Right cardiac atrium (tissue), 5 donors: ENCODE data around the gene AFDN. TPM values are rescaled to one million over a fixed set of nuclear protein-coding genes. Genes with fewer than 3 reads are reported as not detected.

ENCODE experiments used
- ATAC-seq, 2 donors: fragments of 200-7000 bp; cut with Tn5 transposase; one replicate each; pipeline versions ENCODE4 v1.8.0 to v1.9.1; 2020; ENCODE audit warnings: moderate library complexity in 2 of 2, mild to moderate bottlenecking in 1 of 2
- DNase-seq, 3 donors: peaks; one replicate each; pipeline ENCODE4 v3.0.0-alpha.2; 2020
- H3K27ac ChIP-seq: one replicate; pipeline ENCODE4 v1.5.1; 2013; ENCODE audit warnings: mild to moderate bottlenecking, low read length, control low read depth, moderate library complexity
- H3K27me3 ChIP-seq: one replicate; pipeline ENCODE4 v1.6.1; 2013; ENCODE audit not compliant: control insufficient read depth, insufficient read depth
- H3K4me1 ChIP-seq: one replicate; pipeline ENCODE4 v1.6.1; 2013; ENCODE audit warnings: low read length; ENCODE audit not compliant: control insufficient read depth, insufficient read depth
- H3K4me3 ChIP-seq: one replicate; pipeline ENCODE4 v1.5.1; 2013; ENCODE audit warnings: low read length, control low read depth
- H3K9me3 ChIP-seq: one replicate; pipeline ENCODE4 v1.6.1; 2013; ENCODE audit warnings: low read length; ENCODE audit not compliant: control insufficient read depth
- WGBS: extraction: QIAGEN DNeasy Blood & Tissue Kit; methylation state at CpG from one replicate; pipeline ENCODE4 v1.1.7; 2013; 5-methylcytosine and 5-hydroxymethylcytosine counted together
- intact Hi-C, 4 donors: fragments of 100-400 bp; cut with DNase I; formaldehyde crosslinking; loops; one replicate each; pipeline versions ENCODE4 v1.11.0 to v1.14.0; 2022 to 2023
- polyA plus RNA-seq: library from polyadenylated mRNA; stranded (reverse); fragments of 200-250 nt; gene quantifications from one replicate; pipeline ENCODE4 v1.2.3, GENCODE V29; 2013
- total RNA-seq, 4 donors: library from RNA; stranded (reverse); fragmentation: NEBNext Ultra II Directional; extraction: Animal tissue kit (Norgen Biotek cat#: 25700); gene quantifications; one replicate each; pipeline ENCODE4 v1.2.1, GENCODE V29; 2021
- donor health status: healthy with polysubstance abuse.
- donor health status: DM: no; HTN: yes; CAD: no.
- donor health status: DM: no; HTN: no; CAD: no.
- donor health status: DM: no; HTN: yes; CAD: no; lungs with severe emphysema.
- donor health status: DM: yes; HTN: yes; CAD: no.

AFDN gene
- total and polyA plus RNA-seq, 5 donors = 23.0 to 58.0 (median 48.6) TPM

GRCh38 chr6:167912494-167912893, 85.8 kb downstream of the AFDN start:
- H3K4me3 ChIP-seq = no peak overlapping the region
- 89% methylated on average over 2 of the region's 2 CpGs for WGBS
- H3K27me3 ChIP-seq = no peaks in the 10 kb centered on the region
- H3K9me3 ChIP-seq = no peaks in the 10 kb centered on the region
- intact Hi-C loops = no loop called here
- DNase-seq (no peak), ATAC-seq (no peak)
- no peak overlapping the region for H3K27ac ChIP-seq
- no peaks in the 10 kb centered on the region for H3K4me1 ChIP-seq

- 84% methylated on average over 3 of the region's 3 CpGs for WGBS
- ATAC-seq = no peak
These were observed 87.0 kb downstream of the AFDN start for GRCh38 chr6:167913699-167914098.

GRCh38 chr6:167915139-167915538, 88.4 kb downstream of the AFDN start:
- Histone ChIP-seq H3K9me3 (no peaks in the 10 kb centered on the region), H3K4me1 (peaks cover under 1% of the 10 kb centered on the region), H3K27me3 (no peaks in the 10 kb centered on the region), H3K27ac (no peak overlapping the region), H3K4me3 (no peak overlapping the region)
- ATAC-seq (no peak), DNase-seq (no peak)
- WGBS = 97% methylated on average over 10 of the region's 10 CpGs
- intact Hi-C loops = no loop called here

More at GRCh38 chr6:167913699-167914098, 87.0 kb downstream of the AFDN start:
- Histone ChIP-seq H3K4me3 (no peak overlapping the region), H3K27ac (no peak overlapping the region), H3K9me3 (no peaks in the 10 kb centered on the region), H3K4me1 (no peaks in the 10 kb centered on the region), H3K27me3 (no peaks in the 10 kb centered on the region)
- no peak for DNase-seq
- intact Hi-C loops = no loop called here

- Histone ChIP-seq H3K9me3 (no peaks in the 10 kb centered on the region), H3K27ac (no peak overlapping the region), H3K4me1 (peaks cover 5% of the 10 kb centered on the region), H3K4me3 (no peak overlapping the region), H3K27me3 (no peaks in the 10 kb centered on the region)
- intact Hi-C loops = no loop called here
- ATAC-seq (no peak), DNase-seq (no peak)
- WGBS = over 99% methylated on average over 2 of the region's 2 CpGs
These were observed 90.9 kb downstream of the AFDN start for GRCh38 chr6:167917551-167918154.

GRCh38 chr6:167918548-167919278, 92.0 kb downstream of the AFDN start:
- DNase-seq = no peak
- H3K4me1 ChIP-seq = peaks cover 5% of the 10 kb centered on the region
- no peak for ATAC-seq
- H3K9me3 ChIP-seq = no peaks in the 10 kb centered on the region
- 78% methylated on average over 14 of the region's 14 CpGs for WGBS
- intact Hi-C loops = no loop called here
- no peak overlapping the region for H3K4me3 ChIP-seq
- H3K27me3 ChIP-seq = no peaks in the 10 kb centered on the region
- H3K27ac ChIP-seq = no peak overlapping the region

GRCh38 chr6:167919349-167919748, 92.6 kb downstream of the AFDN start:
- H3K4me3 ChIP-seq = no peak overlapping the region
- intact Hi-C loops = no loop called here
- no peaks in the 10 kb centered on the region for H3K9me3 ChIP-seq
- no peak overlapping the region for H3K27ac ChIP-seq
- DNase-seq (no peak), ATAC-seq (no peak)
- peaks cover 5% of the 10 kb centered on the region for H3K4me1 ChIP-seq
- no peaks in the 10 kb centered on the region for H3K27me3 ChIP-seq
- WGBS = 82% methylated on average over 3 of the region's 3 CpGs

- H3K27ac ChIP-seq = no peak overlapping the region
- ATAC-seq = no peak
- no peaks in the 10 kb centered on the region for H3K27me3 ChIP-seq
- H3K9me3 ChIP-seq = no peaks in the 10 kb centered on the region
- DNase-seq = no peak
- peaks cover 5% of the 10 kb centered on the region for H3K4me1 ChIP-seq
- intact Hi-C loops = no loop called here
- 87% methylated on average over 8 of the region's 8 CpGs for WGBS
- H3K4me3 ChIP-seq = no peak overlapping the region
These were observed 93.5 kb downstream of the AFDN start for GRCh38 chr6:167920165-167920564.

- intact Hi-C loops = no loop called here
- Histone ChIP-seq H3K27me3 (no peaks in the 10 kb centered on the region), H3K4me1 (peaks cover 5% of the 10 kb centered on the region), H3K27ac (no peak overlapping the region), H3K4me3 (no peak overlapping the region), H3K9me3 (no peaks in the 10 kb centered on the region)
- 62% methylated on average over 6 of the region's 6 CpGs for WGBS
- ATAC-seq (no peak), DNase-seq (no peak)
These were observed 95.1 kb downstream of the AFDN start for GRCh38 chr6:167921831-167922230.

- 74% methylated on average over 7 of the region's 7 CpGs for WGBS
- Histone ChIP-seq H3K27me3 (no peaks in the 10 kb centered on the region), H3K9me3 (no peaks in the 10 kb centered on the region), H3K4me3 (no peak overlapping the region), H3K4me1 (peaks cover 5% of the 10 kb centered on the region), H3K27ac (no peak overlapping the region)
- intact Hi-C loops = no loop called here
- DNase-seq (no peak), ATAC-seq (no peak)
These were observed 98.3 kb downstream of the AFDN start for GRCh38 chr6:167925026-167925425.

- ATAC-seq = no peak
- Histone ChIP-seq H3K4me3 (no peak overlapping the region), H3K9me3 (no peaks in the 10 kb centered on the region), H3K27me3 (no peaks in the 10 kb centered on the region), H3K27ac (no peak overlapping the region), H3K4me1 (no peaks in the 10 kb centered on the region)
- intact Hi-C loops = no loop called here
- DNase-seq = no peak
- WGBS = 94% methylated on average over 6 of the region's 6 CpGs
These were observed 100.5 kb downstream of the AFDN start for GRCh38 chr6:167927246-167927645.

- Histone ChIP-seq H3K4me3 (no peak overlapping the region), H3K27ac (no peak overlapping the region), H3K27me3 (no peaks in the 10 kb centered on the region), H3K9me3 (no peaks in the 10 kb centered on the region), H3K4me1 (no peaks in the 10 kb centered on the region)
- intact Hi-C loops = no loop called here
- ATAC-seq (no peak), DNase-seq (no peak)
- WGBS = 98% methylated on average over 3 of the region's 3 CpGs
These were observed 101.4 kb downstream of the AFDN start for GRCh38 chr6:167928111-167928510.
